Measurements from ENCODE around the gene ZNF132. TPM values are rescaled to one million over a fixed set of nuclear protein-coding genes. Genes with fewer than 3 reads are reported as not detected.

ZNF132 gene
- total and polyA plus RNA-seq, 3 donors from 2014 or later = 5.5 to 11.6 (median 11.4) TPM

GRCh38 chr19:58401840-58402421 lies 38.0 kb downstream of the ZNF132 start:
- WGBS, 2 donors = 25 to 27% methylated on average over 23 of the region's 23 CpGs
- TF ChIP-seq CTCF (IDR thresholded peaks at IDR 0.05) (no peak), POLR2A (IDR thresholded peaks at IDR 0.05) (no peak)
- no peak for DNase-seq

GRCh38 chr19:58400916-58401839 lies 38.8 kb downstream of the ZNF132 start:
- 1 to 3% methylated on average over 14 to 80 of the region's 80 CpGs for WGBS, 2 donors
- intact Hi-C loops (cut with DNase I; ENCODE audit: low total_unique reads) = no loop called here
- DNase-seq = peak; percentile 100
- Histone ChIP-seq H3K9me3 (no peaks in the 10 kb centered on the region), H3K27ac (peak overlapping the region; percentile 52 to 65), H3K4me1 (peaks cover 12% of the 10 kb centered on the region), H3K36me3 (ENCODE audit: low read depth, missing control alignments) (no peaks in the 10 kb centered on the region), H3K4me3 (peak overlapping the region; percentile 54 to 69), H3K27me3 (no peaks in the 10 kb centered on the region)
- TF ChIP-seq POLR2A (IDR thresholded peaks at IDR 0.05) (no peak), CTCF (IDR thresholded peaks at IDR 0.05) (peak in 1 of 3 experiments; percentile 3)

More at GRCh38 chr19:58401840-58402421, 38.0 kb downstream of the ZNF132 start:
- H3K27ac ChIP-seq = peak overlapping the region; percentile 52 to 65
- H3K27me3 ChIP-seq = no peaks in the 10 kb centered on the region
- intact Hi-C loops (cut with DNase I; ENCODE audit: low total_unique reads) = no loop called here
- peaks cover 12% of the 10 kb centered on the region for H3K4me1 ChIP-seq
- no peaks in the 10 kb centered on the region for H3K36me3 ChIP-seq (ENCODE audit: low read depth, missing control alignments)
- H3K4me3 ChIP-seq = peak overlapping the region; percentile 54 to 69
- no peaks in the 10 kb centered on the region for H3K9me3 ChIP-seq

GRCh38 chr19:58400316-58400915 lies 39.5 kb downstream of the ZNF132 start:
- intact Hi-C loops (cut with DNase I; ENCODE audit: low total_unique reads) = no loop called here
- peak overlapping the region; percentile 54 to 69 for H3K4me3 ChIP-seq
- H3K27me3 ChIP-seq = no peaks in the 10 kb centered on the region
- H3K9me3 ChIP-seq = no peaks in the 10 kb centered on the region
- no peak for DNase-seq
- no peak for TF ChIP-seq CTCF (IDR thresholded peaks at IDR 0.05)
- no peak for TF ChIP-seq POLR2A (IDR thresholded peaks at IDR 0.05)
- H3K4me1 ChIP-seq = peaks cover 17% of the 10 kb centered on the region
- H3K27ac ChIP-seq = no peak overlapping the region
- no peaks in the 10 kb centered on the region for H3K36me3 ChIP-seq (ENCODE audit: low read depth, missing control alignments)
- 41 to 44% methylated on average over 14 to 18 of the region's 18 CpGs for WGBS, 2 donors

- intact Hi-C loops (cut with DNase I; ENCODE audit: low total_unique reads) = no loop called here
- Histone ChIP-seq H3K4me1 (peaks cover 17% of the 10 kb centered on the region), H3K27me3 (no peaks in the 10 kb centered on the region), H3K36me3 (ENCODE audit: low read depth, missing control alignments) (no peaks in the 10 kb centered on the region), H3K27ac (no peak overlapping the region), H3K4me3 (no peak overlapping the region), H3K9me3 (no peaks in the 10 kb centered on the region)
- DNase-seq = no peak
- TF ChIP-seq POLR2A (IDR thresholded peaks at IDR 0.05) (no peak), CTCF (IDR thresholded peaks at IDR 0.05) (no peak)
- 97% methylated on average over 3 of the region's 3 CpGs; no CpG with 5 or more reads in 1 of the 2 donors for WGBS, 2 donors
These were observed 40.0 kb downstream of the ZNF132 start for GRCh38 chr19:58399903-58400302.

Data from testis (tissue), 3 donors.